BE2C (cell line): ENCODE data around the gene PPP6R3.

Experiments
- DNase-seq: peaks from one replicate; pipeline ENCODE4 v3.0.0-alpha.2; 2020
- H3K27me3 ChIP-seq: fragments of 250-450 bp; sonication (Bioruptor Pico); 2 replicates; pipeline ENCODE4 v1.5.1; 2020; ENCODE audit warnings: mild to moderate bottlenecking
- H3K36me3 ChIP-seq: fragments of 250-450 bp; sonication (Bioruptor Pico); 2 replicates; pipeline ENCODE4 v1.5.1; 2020; ENCODE audit warnings: mild to moderate bottlenecking
- H3K4me1 ChIP-seq: fragments of 250-450 bp; sonication (Bioruptor Pico); 2 replicates; pipeline ENCODE4 v1.5.1; 2020
- H3K4me3 ChIP-seq: 2 replicates; pipeline ENCODE4 v1.5.1; 2011; ENCODE audit warnings: low read depth, low read length
- H3K9me3 ChIP-seq: fragments of 250-450 bp; sonication (Bioruptor Pico); 2 replicates; pipeline ENCODE4 v1.5.1; 2020
- CTCF ChIP-seq: IDR thresholded peaks from 2 replicates; pipeline ENCODE4 v1.5.1; 2012; ENCODE audit warnings: mild to moderate bottlenecking, low read depth, low read length

Gene PPP6R3

GRCh38 chr11:68649851-68650555 is 189.5 kb downstream of the PPP6R3 start:
- H3K27me3 ChIP-seq, result no peaks in the 10 kb centered on the region
- no peak for TF ChIP-seq CTCF
- 0 out of 2 replicates have a peak, but pooled peaks cover 2% of the 10 kb centered on the region for H3K9me3 ChIP-seq
- DNase-seq, result no peak
- H3K4me3 ChIP-seq, result no peak overlapping the region
- no peaks in the 10 kb centered on the region for H3K36me3 ChIP-seq
- H3K4me1 ChIP-seq, result no peaks in the 10 kb centered on the region; the same call in 1 of the 2 replicates

GRCh38 chr11:68650801-68651200 is 190.2 kb downstream of the PPP6R3 start:
- H3K36me3 ChIP-seq, result no peaks in the 10 kb centered on the region
- 0 out of 2 replicates have a peak, but pooled peaks cover 2% of the 10 kb centered on the region for H3K9me3 ChIP-seq
- no peak overlapping the region for H3K4me3 ChIP-seq
- no peak for DNase-seq
- no peaks in the 10 kb centered on the region for H3K27me3 ChIP-seq
- no peak for TF ChIP-seq CTCF
- H3K4me1 ChIP-seq, result no peaks in the 10 kb centered on the region; the same call in 1 of the 2 replicates

GRCh38 chr11:68651208-68651984 is 190.8 kb downstream of the PPP6R3 start:
- Histone ChIP-seq H3K9me3 (no peaks in the 10 kb centered on the region), H3K4me1 (no peaks in the 10 kb centered on the region; the same call in 1 of the 2 replicates), H3K36me3 (no peaks in the 10 kb centered on the region), H3K27me3 (no peaks in the 10 kb centered on the region), H3K4me3 (no peak overlapping the region)
- no peak for TF ChIP-seq CTCF
- DNase-seq, result no peak

- no peaks in the 10 kb centered on the region for H3K9me3 ChIP-seq
- TF ChIP-seq CTCF, result no peak
- no peaks in the 10 kb centered on the region for H3K27me3 ChIP-seq
- no peak overlapping the region for H3K4me3 ChIP-seq
- no peak for DNase-seq
- no peaks in the 10 kb centered on the region for H3K36me3 ChIP-seq
- H3K4me1 ChIP-seq, result no peaks in the 10 kb centered on the region; the same call in 1 of the 2 replicates
These were observed 191.6 kb downstream of the PPP6R3 start for GRCh38 chr11:68651985-68652682.

- no peak for TF ChIP-seq CTCF
- H3K4me3 ChIP-seq, result no peak overlapping the region
- H3K36me3 ChIP-seq, result no peaks in the 10 kb centered on the region
- no peaks in the 10 kb centered on the region for H3K27me3 ChIP-seq
- DNase-seq, result no peak
- no peaks in the 10 kb centered on the region for H3K9me3 ChIP-seq
- H3K4me1 ChIP-seq, result no peaks in the 10 kb centered on the region; the same call in 1 of the 2 replicates
These were observed 192.2 kb downstream of the PPP6R3 start for GRCh38 chr11:68652683-68653156.
